NCI-H1694 (cell line): ENCODE results near the gene THSD4.

Experiments used
- DNase-seq: peaks from one replicate; lab custom pipeline; 2025; lab: John Stamatoyannopoulos, UW

The THSD4 gene

GRCh38 chr15:71098920-71099319 lies 16.4 kb upstream of the THSD4 start:
- no peak for DNase-seq

GRCh38 chr15:71103102-71103676 lies 12.1 kb upstream of the THSD4 start:
- no peak for DNase-seq

GRCh38 chr15:71104636-71105035 lies 10.6 kb upstream of the THSD4 start:
- DNase-seq = no peak

DNA sequence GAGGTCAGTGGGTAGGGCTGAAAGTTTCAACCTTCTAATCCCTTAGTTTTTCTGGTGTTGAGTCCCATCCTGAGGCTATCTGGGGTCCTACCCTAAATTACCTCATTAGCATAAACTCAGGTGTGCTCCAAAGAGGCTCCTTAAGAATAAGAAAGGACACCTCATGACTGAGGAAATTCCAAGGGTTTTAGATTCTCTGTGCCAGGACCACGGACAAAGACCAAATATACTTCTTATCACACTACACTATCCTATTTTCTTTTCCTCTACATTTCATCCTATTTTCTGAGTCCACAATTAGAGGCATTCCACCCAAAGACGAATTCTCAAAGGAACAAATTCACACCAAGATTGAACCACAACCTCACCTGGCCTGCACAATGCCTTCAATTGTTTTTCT lies 9.8 kb upstream of the THSD4 start:
- DNase-seq = no peak

GRCh38 chr15:71106802-71107500 lies 8.3 kb upstream of the THSD4 start:
- DNase-seq = no peak

DNA sequence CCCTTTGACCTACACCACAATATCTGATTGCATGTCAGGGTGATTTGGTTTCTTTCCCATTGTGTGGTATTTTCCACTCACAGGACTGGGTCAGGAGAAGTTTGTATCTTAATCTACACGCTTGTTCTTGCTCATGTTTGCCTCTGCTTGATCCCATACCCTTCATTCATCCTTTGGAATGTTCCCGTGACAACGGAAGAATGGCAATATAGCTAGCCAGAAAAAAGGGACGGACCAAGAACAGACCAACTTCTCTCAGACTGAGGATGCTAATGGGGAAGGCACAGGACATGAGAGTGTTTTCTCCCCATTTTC lies 7.8 kb upstream of the THSD4 start:
- no peak for DNase-seq

DNA sequence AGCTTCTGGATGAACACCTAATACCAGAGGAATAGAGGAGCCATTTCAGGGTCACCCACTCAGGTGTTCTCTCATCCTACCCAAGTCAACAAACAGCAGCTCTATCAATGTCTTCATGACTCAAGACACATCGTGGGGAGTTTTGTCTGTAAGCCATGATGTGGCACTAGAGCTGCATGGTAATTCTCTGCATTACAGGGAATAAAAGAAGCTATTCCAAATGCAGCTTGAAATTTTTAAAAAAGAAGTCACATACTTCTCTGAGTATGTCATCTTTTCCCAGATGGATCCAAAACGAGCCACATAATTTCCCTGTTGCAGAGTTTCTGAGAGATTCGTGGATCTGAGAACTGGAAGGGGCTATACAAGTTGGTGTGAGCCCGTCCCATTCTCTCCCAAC lies 6.1 kb upstream of the THSD4 start:
- DNase-seq = no peak

DNA sequence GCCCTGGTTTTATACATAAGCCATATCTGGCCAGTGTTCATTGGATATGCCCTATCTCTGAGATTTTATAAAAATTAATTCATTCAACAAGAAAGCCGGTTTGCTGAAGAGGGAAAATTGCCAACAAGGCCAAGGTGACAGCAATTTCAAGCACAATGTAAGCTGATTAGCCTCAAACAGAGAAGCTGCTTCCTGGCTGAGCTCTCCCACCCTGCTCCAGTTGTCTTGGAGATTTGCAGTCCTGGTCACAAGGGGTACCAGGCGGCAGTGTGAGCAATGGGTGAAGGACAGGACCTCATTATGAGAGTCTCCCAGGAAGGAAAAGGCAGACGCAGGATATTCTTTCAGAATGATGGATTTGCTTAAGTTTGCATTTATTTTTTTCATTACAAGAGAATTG lies 5.4 kb upstream of the THSD4 start:
- no peak for DNase-seq

DNA sequence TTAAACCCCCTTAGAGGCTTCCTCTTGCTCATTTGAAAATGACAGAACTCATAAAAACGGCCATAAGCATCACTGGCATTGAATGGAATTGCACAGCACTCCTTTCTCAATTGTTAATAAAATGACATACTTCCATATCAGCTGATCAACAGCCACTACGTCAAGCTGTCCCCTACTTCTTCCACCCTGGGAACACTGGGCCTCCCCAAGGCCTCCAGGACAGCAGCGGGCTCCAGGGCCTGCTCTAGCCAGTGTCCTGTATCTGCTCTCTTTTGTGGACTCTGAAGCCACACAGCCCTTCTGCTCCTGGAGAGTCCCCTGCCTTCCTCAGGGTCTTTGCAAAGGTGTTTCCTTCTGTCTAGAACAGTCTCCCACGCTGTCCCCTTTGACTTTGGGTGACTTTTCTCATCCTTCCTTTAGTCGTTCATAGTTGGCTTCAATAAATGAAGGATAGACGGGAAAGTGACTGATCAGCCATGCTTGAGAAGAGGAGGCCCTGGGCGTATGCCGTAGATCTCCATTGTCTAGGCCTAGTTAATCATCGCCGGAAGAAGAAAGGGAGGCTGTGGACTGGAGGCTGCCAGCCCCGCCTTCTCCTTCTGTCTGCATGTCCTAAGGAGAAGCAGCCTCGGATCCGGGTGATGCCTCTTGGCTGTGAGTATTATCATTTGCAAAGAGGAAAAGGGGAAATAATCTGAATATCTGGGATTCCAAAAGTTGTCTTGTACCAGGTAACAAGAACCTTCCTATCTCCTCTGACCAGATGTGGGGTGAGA lies 4.7 kb upstream of the THSD4 start:
- DNase-seq = no peak

DNA sequence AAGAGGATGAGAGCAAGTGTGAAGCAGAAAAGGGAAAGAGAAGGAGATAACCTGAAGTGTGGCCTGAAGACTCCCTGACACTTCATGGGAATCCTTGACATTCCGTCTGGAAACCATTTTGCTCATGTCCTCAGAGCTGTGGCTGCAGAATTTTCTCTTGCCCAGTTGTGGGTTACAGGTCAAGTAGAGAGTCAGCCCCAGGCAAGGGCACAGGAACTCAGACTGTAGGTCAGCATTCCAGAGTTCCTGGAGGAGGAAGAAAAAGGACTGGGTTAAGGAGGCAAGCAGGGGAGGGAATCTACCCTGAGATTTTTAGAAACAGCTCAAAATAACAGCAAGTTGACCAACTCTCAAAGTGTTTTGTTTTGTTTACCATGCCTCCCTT lies 4.1 kb upstream of the THSD4 start:
- no peak for DNase-seq

- no peak for DNase-seq
Measured at GRCh38 chr15:71111950-71112349, 3.3 kb upstream of the THSD4 start.

DNA sequence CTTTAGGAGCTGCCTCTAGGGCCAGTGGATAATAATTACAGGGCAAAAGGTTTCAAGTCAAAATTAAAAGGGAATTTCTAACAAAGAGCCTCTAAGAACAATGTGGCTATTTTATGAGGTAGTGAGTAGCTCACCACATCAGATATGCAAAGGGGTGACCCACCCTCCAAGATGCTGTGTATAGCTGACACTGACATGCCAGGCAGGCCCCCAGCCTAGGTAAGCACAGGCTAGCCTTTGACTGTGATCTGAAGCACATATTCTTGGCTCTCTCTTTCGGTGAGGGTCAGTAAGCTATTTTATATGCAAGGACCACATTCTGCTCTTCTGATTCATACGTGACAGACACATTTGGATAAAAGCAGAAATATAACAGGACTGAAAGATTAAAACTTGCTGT lies 2.8 kb upstream of the THSD4 start:
- DNase-seq = no peak

GRCh38 chr15:71114066-71114680 lies 1.1 kb upstream of the THSD4 start:
- no peak for DNase-seq

DNA sequence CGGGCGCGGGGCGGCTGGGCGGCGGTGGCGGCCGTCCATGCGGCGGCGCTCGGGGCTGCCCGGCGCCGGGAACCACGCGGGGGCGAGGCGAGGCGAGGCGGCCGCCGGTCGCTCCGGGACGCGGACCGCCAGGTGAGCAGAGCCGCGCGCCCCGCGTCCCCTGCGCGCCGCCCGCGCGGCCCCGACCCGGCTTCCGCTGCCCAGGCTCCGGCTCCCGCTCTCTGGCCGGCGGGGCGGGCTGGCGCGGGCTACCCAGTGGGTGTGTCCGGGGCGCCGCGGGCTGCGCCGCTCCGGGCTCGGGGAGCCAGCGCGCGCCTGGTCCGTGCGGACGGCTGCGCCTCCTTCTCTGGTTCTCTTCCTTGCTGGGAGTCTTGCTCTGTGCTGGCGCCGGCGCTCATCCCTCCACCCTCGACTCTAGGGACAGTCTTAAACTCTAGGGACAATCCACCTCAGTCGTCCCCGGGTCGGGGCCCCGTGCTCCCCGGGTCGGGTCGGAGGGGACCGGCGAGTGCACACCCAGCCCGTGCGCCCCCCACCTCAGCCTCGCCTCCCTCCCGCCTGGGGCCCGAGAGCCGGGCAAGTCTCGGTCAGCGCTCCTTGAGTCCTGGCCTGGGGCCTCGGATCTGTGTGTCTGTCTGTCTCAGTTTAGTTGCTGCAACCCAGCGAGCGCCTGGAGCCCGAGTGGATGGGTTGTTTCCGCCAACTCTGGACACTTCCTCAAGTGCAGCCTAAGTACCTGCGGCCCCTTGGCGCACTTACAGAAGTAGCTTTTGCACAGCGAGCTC lies 488 bp downstream of the THSD4 start:
- DNase-seq = no peak

GRCh38 chr15:71116366-71116765 lies 1.1 kb downstream of the THSD4 start:
- DNase-seq = no peak

DNA sequence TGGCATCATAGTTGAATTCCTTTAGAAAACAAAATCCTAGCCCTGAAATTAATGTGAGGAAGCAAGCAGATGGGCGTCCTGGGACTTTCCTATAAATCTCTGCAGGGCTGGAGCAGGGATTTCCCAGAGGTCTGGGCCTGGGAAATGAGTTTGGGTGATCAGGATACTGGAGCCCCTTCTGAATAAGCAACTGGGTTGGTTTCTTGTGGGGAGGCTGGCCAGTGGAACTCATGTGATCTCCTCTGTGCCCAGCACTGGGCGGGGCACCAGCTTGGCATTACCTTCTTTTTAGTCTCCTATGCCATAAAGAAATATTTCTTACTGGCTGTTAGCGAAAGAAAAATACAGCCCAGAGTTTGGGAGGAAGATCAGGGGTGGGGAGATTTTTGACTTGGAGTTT lies 1.7 kb downstream of the THSD4 start:
- no peak for DNase-seq

GRCh38 chr15:71117714-71118305 lies 2.5 kb downstream of the THSD4 start:
- DNase-seq = no peak

- no peak for DNase-seq
Measured at GRCh38 chr15:71118345-71118744, 3.1 kb downstream of the THSD4 start.

DNA sequence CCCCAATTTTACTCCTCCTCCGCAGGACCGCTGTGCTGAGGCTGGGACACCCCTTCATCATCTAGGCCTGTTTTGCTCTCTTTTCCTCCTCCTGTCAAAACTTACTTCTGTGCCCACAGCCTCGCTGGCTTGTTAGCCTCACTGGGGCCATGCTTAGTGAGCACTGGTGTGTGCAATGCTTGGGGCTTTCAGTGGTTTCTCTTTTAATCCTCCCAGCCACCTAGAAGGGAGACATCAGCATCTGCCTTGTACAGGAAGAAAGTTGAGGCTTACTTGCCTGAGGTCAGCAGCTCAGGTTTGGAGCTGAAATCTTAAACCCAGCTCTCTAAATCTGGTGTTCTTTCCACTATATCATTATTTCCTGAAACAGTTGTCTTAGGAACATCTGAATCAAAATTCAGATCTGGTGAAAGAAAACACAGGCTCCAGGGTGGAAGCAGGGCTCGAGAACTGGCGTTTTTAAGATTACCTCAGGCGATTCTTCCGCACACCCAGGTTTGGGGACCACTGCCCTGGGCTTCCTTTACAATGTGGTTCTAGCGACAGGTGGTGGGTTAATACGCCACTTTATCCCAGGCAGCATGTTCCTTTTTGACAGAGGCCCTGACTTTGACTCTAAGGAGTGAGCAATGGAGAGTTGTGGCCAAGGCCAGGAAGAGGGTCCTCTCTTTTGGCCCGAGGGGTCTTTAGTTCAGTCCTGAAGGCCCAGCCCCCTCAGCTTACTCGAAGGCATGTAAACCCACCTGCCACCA lies 3.8 kb downstream of the THSD4 start:
- DNase-seq = no peak

GRCh38 chr15:71120428-71120944 lies 5.2 kb downstream of the THSD4 start:
- DNase-seq = no peak

GRCh38 chr15:71121442-71121841 lies 6.2 kb downstream of the THSD4 start:
- no peak for DNase-seq
